HEK293 (cell line): Measurements from ENCODE around the gene PDP2.

Experiments used
- BCL11A ChIP-seq: fragments of 450-650 bp; formaldehyde crosslinking; IDR thresholded peaks from 2 replicates; pipeline ENCODE4 v1.5.1; 2016; ENCODE audit warnings: low read depth, missing biosample characterization, missing genetic modification characterization
- EGR2 ChIP-seq: fragments of 450-650 bp; formaldehyde crosslinking; IDR thresholded peaks from 2 replicates; pipeline ENCODE4 v1.5.1; 2016; ENCODE audit warnings: low read depth, missing biosample characterization, missing genetic modification characterization
- GLIS2 ChIP-seq: fragments of 450-650 bp; formaldehyde crosslinking; IDR thresholded peaks from 2 replicates; pipeline ENCODE4 v1.5.1; 2016; ENCODE audit warnings: missing biosample characterization, missing genetic modification characterization
- INSM2 ChIP-seq: fragments of 450-650 bp; formaldehyde crosslinking; IDR thresholded peaks from 2 replicates; pipeline ENCODE4 v1.5.1; 2016; ENCODE audit warnings: missing biosample characterization, missing genetic modification characterization
- KLF1 ChIP-seq: fragments of 450-650 bp; formaldehyde crosslinking; IDR thresholded peaks from 2 replicates; pipeline ENCODE4 v1.5.1; 2016; ENCODE audit warnings: missing biosample characterization, missing genetic modification characterization
- KLF10 ChIP-seq: fragments of 450-650 bp; IDR thresholded peaks from 2 replicates; pipeline ENCODE4 v1.5.1; 2018; ENCODE audit warnings: missing biosample characterization, mild to moderate bottlenecking, missing genetic modification characterization
- KLF7 ChIP-seq: fragments of 450-650 bp; formaldehyde crosslinking; IDR thresholded peaks from 2 replicates; pipeline ENCODE4 v1.5.1; 2016; ENCODE audit warnings: missing biosample characterization, missing genetic modification characterization, borderline replicate concordance
- KLF8 ChIP-seq: fragments of 450-650 bp; formaldehyde crosslinking; IDR thresholded peaks from 2 replicates; pipeline ENCODE4 v1.5.1; 2016; ENCODE audit warnings: missing biosample characterization, missing genetic modification characterization
- PBX3 ChIP-seq: sonication (generic); formaldehyde crosslinking; IDR thresholded peaks from 2 replicates; pipeline ENCODE4 v1.8.1; 2022; ENCODE audit warnings: mild to moderate bottlenecking, moderate library complexity, missing genetic modification reagents
- PRDM1 ChIP-seq: fragments of 450-650 bp; formaldehyde crosslinking; IDR thresholded peaks from 2 replicates; pipeline ENCODE4; 2016; ENCODE audit warnings: missing biosample characterization, missing genetic modification characterization
- PRDM2 ChIP-seq: fragments of 450-650 bp; formaldehyde crosslinking; IDR thresholded peaks from 2 replicates; pipeline ENCODE4 v1.5.1; 2016; ENCODE audit warnings: missing biosample characterization, missing genetic modification characterization, borderline replicate concordance
- SP2 ChIP-seq: fragments of 450-650 bp; formaldehyde crosslinking; IDR thresholded peaks from 2 replicates; pipeline ENCODE4 v1.5.1; 2016; ENCODE audit warnings: missing biosample characterization, missing genetic modification characterization
- SP3 ChIP-seq: fragments of 450-650 bp; formaldehyde crosslinking; IDR thresholded peaks from 2 replicates; pipeline ENCODE4 v1.5.1; 2016; ENCODE audit warnings: missing biosample characterization, missing genetic modification characterization
- SP7 ChIP-seq: fragments of 450-650 bp; formaldehyde crosslinking; IDR thresholded peaks from 2 replicates; pipeline ENCODE4 v1.5.1; 2016; ENCODE audit warnings: missing biosample characterization, missing genetic modification characterization
- WT1 ChIP-seq: fragments of 450-650 bp; formaldehyde crosslinking; IDR thresholded peaks from 2 replicates; pipeline ENCODE4 v1.5.1; 2016; ENCODE audit warnings: missing biosample characterization, missing genetic modification characterization
- ZBTB10 ChIP-seq: fragments of 450-650 bp; formaldehyde crosslinking; IDR thresholded peaks from 2 replicates; pipeline ENCODE4 v1.5.1; 2016; ENCODE audit warnings: missing biosample characterization, missing genetic modification characterization
- ZBTB11 ChIP-seq: fragments of 450-650 bp; formaldehyde crosslinking; conservative IDR thresholded peaks from 2 replicates; pipeline ENCODE4 v1.5.1; 2016; ENCODE audit warnings: low read depth, missing biosample characterization, missing genetic modification characterization
- ZBTB7A ChIP-seq: fragments of 450-650 bp; formaldehyde crosslinking; IDR thresholded peaks from 2 replicates; pipeline ENCODE4 v1.5.1; 2016; ENCODE audit warnings: low read depth, missing biosample characterization, missing genetic modification characterization
- ZFP37 ChIP-seq: fragments of 450-650 bp; formaldehyde crosslinking; IDR thresholded peaks from 2 replicates; pipeline ENCODE4 v1.5.1; 2016; ENCODE audit warnings: missing biosample characterization, missing genetic modification characterization
- ZNF335 ChIP-seq: fragments of 450-650 bp; formaldehyde crosslinking; conservative IDR thresholded peaks from 2 replicates; pipeline ENCODE4 v1.5.1; 2016; ENCODE audit warnings: missing biosample characterization, missing genetic modification characterization
- ZNF423 ChIP-seq: fragments of 450-650 bp; formaldehyde crosslinking; IDR thresholded peaks from 2 replicates; pipeline ENCODE4 v1.5.1; 2016; ENCODE audit warnings: missing biosample characterization, missing genetic modification characterization
- ZNF629 ChIP-seq: fragments of 450-650 bp; formaldehyde crosslinking; IDR thresholded peaks from 2 replicates; pipeline ENCODE4 v1.5.1; 2017; ENCODE audit warnings: missing biosample characterization, missing genetic modification characterization
- ZNF785 ChIP-seq: fragments of 450-650 bp; formaldehyde crosslinking; IDR thresholded peaks from 2 replicates; pipeline ENCODE4 v1.5.1; 2016; ENCODE audit warnings: missing biosample characterization, missing genetic modification characterization
- ZNF792 ChIP-seq: fragments of 450-650 bp; formaldehyde crosslinking; IDR thresholded peaks from 2 replicates; pipeline ENCODE4 v1.5.1; 2016; ENCODE audit warnings: missing biosample characterization, missing genetic modification characterization
- ZNF843 ChIP-seq: fragments of 450-650 bp; formaldehyde crosslinking; IDR thresholded peaks from 2 replicates; pipeline ENCODE4 v1.5.1; 2016; ENCODE audit warnings: missing biosample characterization, missing genetic modification characterization

PDP2 gene

GRCh38 chr16:66880288-66881013, at the start of gene PDP2 (continued):
- TF ChIP-seq KLF7 (tag by site-specific recombination) (peak; percentile 43; the same call in 1 of the 2 replicates), ZBTB10 (tag by site-specific recombination) (peak; percentile 61; the same call in 1 of the 2 replicates), SP2 (tag by site-specific recombination) (peak; percentile 97), WT1 (peak; percentile 61; the same call in 1 of the 2 replicates), INSM2 (tag by site-specific recombination) (0 out of 2 replicates have a peak, but pooled peaks have one; percentile 2), ZFP37 (tag by site-specific recombination) (0 out of 2 replicates have a peak, but pooled peaks have one; percentile 56), EGR2 (tag by site-specific recombination) (peak; percentile 50), KLF8 (tag by site-specific recombination) (peak; percentile 94), KLF10 (tag by site-specific recombination) (peak; percentile 99), SP3 (tag by site-specific recombination) (peak; percentile 98), BCL11A (tag by site-specific recombination) (peak; percentile 30; the same call in 1 of the 2 replicates), ZNF843 (tag by site-specific recombination) (peak; percentile 25; the same call in 1 of the 2 replicates), PRDM2 (peak; percentile 95), ZNF629 (tag by site-specific recombination) (0 out of 2 replicates have a peak, but pooled peaks have one; percentile 9), ZNF423 (tag by site-specific recombination) (no peak), ZBTB7A (tag by site-specific recombination) (peak; percentile 95), ZNF792 (tag by site-specific recombination) (no peak; the same call in 1 of the 2 replicates), ZNF785 (no peak), SP7 (tag by site-specific recombination) (peak; percentile 56), GLIS2 (tag by site-specific recombination) (peak; percentile 97), ZNF335 (tag by site-specific recombination) (peak; percentile 99), PBX3 (CRISPR knock-in tag) (peak; percentile 98), PRDM1 (tag by site-specific recombination) (no peak), KLF1 (tag by site-specific recombination) (peak; percentile 84), ZBTB11 (no peak)
